Body of pancreas (tissue), 4 donors: Measurements from ENCODE around the gene UGT1A8.

ENCODE experiments used
- POLR2A ChIP-seq, 3 donors: fragments of 450-650 bp; IDR thresholded peaks; one replicate each; pipeline ENCODE4 v1.6.1; 2016; ENCODE audit warnings: antibody characterized with exemption in 3 of 3, mild to moderate bottlenecking in 2 of 3
- TF ChIP-seq, protein P1 (sequence below), 7 experiments: fragments of 450-650 bp in 4 of 7; fragments of 200-600 bp in 3 of 7; sonication (generic) in 3 of 7; IDR thresholded peaks; one replicate each; pipeline ENCODE4 v1.5.1; 2016 to 2019; ENCODE audit warnings: antibody characterized with exemption in 7 of 7

GRCh38 chr2:233699424-233700027, 82.1 kb downstream of the UGT1A8 start:
- TF ChIP-seq, protein P1, sequence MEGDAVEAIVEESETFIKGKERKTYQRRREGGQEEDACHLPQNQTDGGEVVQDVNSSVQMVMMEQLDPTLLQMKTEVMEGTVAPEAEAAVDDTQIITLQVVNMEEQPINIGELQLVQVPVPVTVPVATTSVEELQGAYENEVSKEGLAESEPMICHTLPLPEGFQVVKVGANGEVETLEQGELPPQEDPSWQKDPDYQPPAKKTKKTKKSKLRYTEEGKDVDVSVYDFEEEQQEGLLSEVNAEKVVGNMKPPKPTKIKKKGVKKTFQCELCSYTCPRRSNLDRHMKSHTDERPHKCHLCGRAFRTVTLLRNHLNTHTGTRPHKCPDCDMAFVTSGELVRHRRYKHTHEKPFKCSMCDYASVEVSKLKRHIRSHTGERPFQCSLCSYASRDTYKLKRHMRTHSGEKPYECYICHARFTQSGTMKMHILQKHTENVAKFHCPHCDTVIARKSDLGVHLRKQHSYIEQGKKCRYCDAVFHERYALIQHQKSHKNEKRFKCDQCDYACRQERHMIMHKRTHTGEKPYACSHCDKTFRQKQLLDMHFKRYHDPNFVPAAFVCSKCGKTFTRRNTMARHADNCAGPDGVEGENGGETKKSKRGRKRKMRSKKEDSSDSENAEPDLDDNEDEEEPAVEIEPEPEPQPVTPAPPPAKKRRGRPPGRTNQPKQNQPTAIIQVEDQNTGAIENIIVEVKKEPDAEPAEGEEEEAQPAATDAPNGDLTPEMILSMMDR (IDR thresholded peaks at IDR 0.05) = no peak
- TF ChIP-seq POLR2A (IDR thresholded peaks at IDR 0.05) = no peak
